Trophoblast cell (in vitro differentiated cells and primary cell): ENCODE measurements around the gene SIPA1L3.

Source experiments
- DNase-seq, 2 donors: peaks; one replicate each; pipeline ENCODE4 v3.0.0-alpha.2; 2016
- H2AFZ ChIP-seq: 2 replicates; pipeline ENCODE4 v1.6.1; 2013; ENCODE audit warnings: low read length, moderate library complexity, mild to moderate bottlenecking; ENCODE audit not compliant: insufficient read depth, poor library complexity
- H2AK5ac ChIP-seq: 2 replicates; pipeline ENCODE4 v1.6.1; 2013; ENCODE audit warnings: mild to moderate bottlenecking, low read length
- H2BK120ac ChIP-seq: 2 replicates; pipeline ENCODE4 v1.6.1; 2013; ENCODE audit warnings: low read length, mild to moderate bottlenecking, moderate library complexity; ENCODE audit not compliant: insufficient read depth, poor library complexity
- H2BK12ac ChIP-seq: 2 replicates; pipeline ENCODE4 v1.6.1; 2013; ENCODE audit warnings: mild to moderate bottlenecking, low read length, moderate library complexity
- H2BK5ac ChIP-seq: 2 replicates; pipeline ENCODE4 v1.6.1; 2013; ENCODE audit warnings: low read length, low read depth, moderate library complexity, mild to moderate bottlenecking; ENCODE audit not compliant: poor library complexity
- H3K14ac ChIP-seq: 2 replicates; pipeline ENCODE4 v1.6.1; 2013; ENCODE audit warnings: mild to moderate bottlenecking, low read length
- H3K18ac ChIP-seq: 2 replicates; pipeline ENCODE4 v1.6.1; 2013; ENCODE audit warnings: mild to moderate bottlenecking, low read length
- H3K23ac ChIP-seq: 2 replicates; pipeline ENCODE4 v1.6.1; 2013; ENCODE audit warnings: low read length
- H3K27ac ChIP-seq: 2 replicates; pipeline ENCODE4 v1.5.1; 2013; ENCODE audit warnings: low read depth, mild to moderate bottlenecking, inconsistent platforms, low read length, moderate library complexity
- H3K27me3 ChIP-seq: 2 replicates; pipeline ENCODE4 v1.6.1; 2013; ENCODE audit warnings: inconsistent platforms, mild to moderate bottlenecking, low read length, moderate library complexity; ENCODE audit not compliant: insufficient read depth
- H3K36me3 ChIP-seq, 2 experiments: 1 replicate in 1 of 2; 2 replicates in 1 of 2; pipeline ENCODE4 v1.6.1; 2013; ENCODE audit warnings: low read length in 2 of 2, mild to moderate bottlenecking in 2 of 2, moderate library complexity in 1 of 2; ENCODE audit not compliant: insufficient read depth in 2 of 2, control insufficient read depth in 1 of 2
- H3K4ac ChIP-seq: 2 replicates; pipeline ENCODE4 v1.6.1; 2013; ENCODE audit warnings: low read depth, mild to moderate bottlenecking, low read length, moderate library complexity
- H3K4me1 ChIP-seq, 2 experiments: 1 replicate in 1 of 2; 2 replicates in 1 of 2; pipeline ENCODE4 v1.6.1; 2013; ENCODE audit warnings: low read length in 2 of 2, mild to moderate bottlenecking in 2 of 2, moderate library complexity in 1 of 2; ENCODE audit not compliant: insufficient read depth in 2 of 2, control insufficient read depth in 1 of 2
- H3K4me2 ChIP-seq: 2 replicates; pipeline ENCODE4 v1.6.1; 2013; ENCODE audit warnings: inconsistent platforms, mild to moderate bottlenecking, low read length, moderate library complexity
- H3K4me3 ChIP-seq: 2 replicates; pipeline ENCODE4 v1.5.1; 2013; ENCODE audit warnings: mild to moderate bottlenecking, low read depth, low read length, inconsistent platforms
- H3K79me1 ChIP-seq: one replicate; pipeline ENCODE4 v1.6.1; 2013; ENCODE audit warnings: low read length
- H3K79me2 ChIP-seq: 2 replicates; pipeline ENCODE4 v1.6.1; 2013; ENCODE audit warnings: low read length, mild to moderate bottlenecking; ENCODE audit not compliant: control insufficient read depth, insufficient read depth, poor library complexity
- H3K9ac ChIP-seq: 2 replicates; pipeline ENCODE4 v1.6.1; 2013; ENCODE audit warnings: mild to moderate bottlenecking, low read length
- H3K9me3 ChIP-seq: 2 replicates; pipeline ENCODE4 v1.6.1; 2013; ENCODE audit warnings: low read depth, mild to moderate bottlenecking, control low read depth, inconsistent platforms, low read length; ENCODE audit not compliant: insufficient read depth
- H4K12ac ChIP-seq: 2 replicates; pipeline ENCODE4 v1.6.1; 2013; ENCODE audit warnings: low read depth, mild to moderate bottlenecking, low read length, moderate library complexity
- H4K8ac ChIP-seq: 2 replicates; pipeline ENCODE4 v1.6.1; 2013; ENCODE audit warnings: low read depth, mild to moderate bottlenecking, low read length, moderate library complexity
- H4K91ac ChIP-seq: one replicate; pipeline ENCODE4 v1.6.1; 2013; ENCODE audit warnings: low read depth, mild to moderate bottlenecking, low read length, moderate library complexity
- WGBS: extraction: QIAGEN DNeasy Blood & Tissue Kit; methylation state at CpG from one replicate; pipeline ENCODE4 v1.1.7; 2013; ENCODE audit warnings: missing lambda C conversion rate; ENCODE audit not compliant: insufficient read length, insufficient coverage; ENCODE audit errors: extremely low coverage; 5-methylcytosine and 5-hydroxymethylcytosine counted together

Gene SIPA1L3

DNA sequence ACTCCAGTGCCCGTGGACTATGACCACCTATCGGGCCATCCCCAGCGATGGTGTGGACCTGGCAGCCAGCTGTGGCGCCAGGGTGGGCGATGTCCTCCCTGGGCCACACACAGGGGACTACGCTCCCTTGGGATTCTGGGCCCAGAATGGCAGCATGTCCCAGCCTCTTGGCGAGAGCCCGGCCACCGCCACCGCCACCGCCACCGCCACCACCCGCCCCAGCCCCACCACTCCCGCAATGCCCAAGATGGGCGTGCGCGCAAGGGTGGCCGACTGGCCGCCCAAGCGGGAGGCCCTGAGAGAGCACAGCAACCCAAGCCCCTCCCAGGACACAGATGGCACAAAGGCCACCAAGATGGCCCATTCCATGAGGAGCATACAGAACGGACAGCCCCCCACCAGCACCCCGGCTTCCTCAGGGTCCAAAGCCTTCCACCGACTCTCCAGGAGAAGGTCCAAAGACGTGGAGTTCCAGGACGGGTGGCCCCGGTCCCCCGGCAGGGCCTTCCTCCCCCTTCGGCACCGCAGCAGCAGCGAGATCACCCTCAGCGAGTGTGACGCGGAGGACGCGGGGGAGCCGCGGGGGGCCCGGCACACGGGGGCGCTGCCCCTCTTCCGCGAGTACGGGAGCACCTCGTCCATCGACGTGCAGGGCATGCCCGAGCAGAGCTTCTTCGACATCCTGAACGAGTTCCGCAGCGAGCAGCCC is 174.7 kb downstream of the SIPA1L3 start:
- Histone ChIP-seq H3K79me1 (no peaks in the 10 kb centered on the region), H2AFZ (no peak overlapping the region), H2AK5ac (no peak overlapping the region), H2BK12ac (no peak overlapping the region), H3K14ac (no peak overlapping the region), H3K9me3 (no peaks in the 10 kb centered on the region), H4K91ac (no peak overlapping the region), H3K18ac (no peak overlapping the region), H3K4ac (no peak overlapping the region), H2BK5ac (no peak overlapping the region), H2BK120ac (no peak overlapping the region), H4K8ac (no peak overlapping the region), H3K36me3 (peaks cover 12 to 16% of the 10 kb centered on the region in 2 experiments), H3K4me3 (no peak overlapping the region), H3K4me1 (peaks cover 0 to 2% of the 10 kb centered on the region in 2 experiments), H3K9ac (no peak overlapping the region), H3K79me2 (no peaks in the 10 kb centered on the region), H4K12ac (no peak overlapping the region), H3K4me2 (no peak overlapping the region), H3K23ac (no peak overlapping the region), H3K27me3 (no peaks in the 10 kb centered on the region), H3K27ac (no peak overlapping the region)
- no CpG with 5 or more reads among the region's 51 CpGs for WGBS
- no peak for DNase-seq

DNA sequence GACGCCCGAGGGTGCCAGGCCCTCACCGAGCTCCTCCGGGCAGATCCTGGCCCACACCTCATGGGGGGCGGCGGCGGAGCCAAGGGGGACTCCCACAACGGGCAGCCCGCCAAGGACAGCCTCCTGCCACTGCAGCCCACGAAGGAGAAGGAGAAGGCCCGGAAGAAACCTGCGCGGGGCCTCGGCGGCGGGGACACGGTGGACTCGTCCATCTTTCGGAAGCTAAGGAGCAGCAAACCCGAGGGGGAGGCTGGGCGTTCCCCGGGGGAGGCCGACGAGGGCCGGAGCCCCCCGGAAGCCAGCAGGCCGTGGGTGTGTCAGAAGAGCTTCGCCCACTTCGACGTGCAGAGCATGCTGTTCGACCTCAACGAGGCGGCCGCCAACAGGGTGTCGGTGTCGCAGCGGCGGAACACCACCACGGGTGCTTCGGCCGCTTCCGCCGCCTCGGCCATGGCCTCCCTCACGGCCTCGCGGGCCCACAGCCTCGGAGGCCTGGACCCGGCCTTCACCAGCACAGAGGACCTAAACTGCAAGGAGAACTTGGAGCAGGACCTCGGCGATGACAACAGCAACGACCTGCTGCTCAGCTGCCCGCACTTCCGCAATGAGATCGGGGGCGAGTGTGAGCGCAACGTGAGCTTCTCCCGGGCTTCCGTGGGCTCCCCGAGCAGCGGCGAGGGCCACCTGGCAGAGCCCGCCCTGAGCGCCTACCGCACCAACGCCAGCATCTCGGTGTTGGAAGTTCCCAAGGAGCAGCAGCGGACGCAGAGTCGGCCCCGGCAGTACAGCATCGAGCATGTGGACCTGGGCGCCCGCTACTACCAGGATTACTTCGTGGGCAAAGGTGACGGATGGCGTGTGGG is 175.5 kb downstream of the SIPA1L3 start:
- H3K4me1 ChIP-seq = peaks cover 0 to 2% of the 10 kb centered on the region in 2 experiments
- no peak overlapping the region for H3K4ac ChIP-seq
- H3K4me2 ChIP-seq = no peak overlapping the region
- H2BK120ac ChIP-seq = no peak overlapping the region
- H3K79me2 ChIP-seq = no peaks in the 10 kb centered on the region
- no peak overlapping the region for H4K12ac ChIP-seq
- H4K8ac ChIP-seq = no peak overlapping the region
- H3K9ac ChIP-seq = no peak overlapping the region
- no peaks in the 10 kb centered on the region for H3K27me3 ChIP-seq
- no peaks in the 10 kb centered on the region for H3K9me3 ChIP-seq
- H2AFZ ChIP-seq = no peak overlapping the region
- H3K79me1 ChIP-seq = no peaks in the 10 kb centered on the region
- H3K4me3 ChIP-seq = no peak overlapping the region
- H3K36me3 ChIP-seq = peaks cover 12 to 16% of the 10 kb centered on the region in 2 experiments
- no peak overlapping the region for H3K14ac ChIP-seq
- DNase-seq = no peak
- no peak overlapping the region for H4K91ac ChIP-seq
- H3K27ac ChIP-seq = no peak overlapping the region
- WGBS = no CpG with 5 or more reads among the region's 78 CpGs
- H3K23ac ChIP-seq = no peak overlapping the region
- H2BK5ac ChIP-seq = no peak overlapping the region
- H2AK5ac ChIP-seq = no peak overlapping the region
- no peak overlapping the region for H3K18ac ChIP-seq
- H2BK12ac ChIP-seq = no peak overlapping the region

DNA sequence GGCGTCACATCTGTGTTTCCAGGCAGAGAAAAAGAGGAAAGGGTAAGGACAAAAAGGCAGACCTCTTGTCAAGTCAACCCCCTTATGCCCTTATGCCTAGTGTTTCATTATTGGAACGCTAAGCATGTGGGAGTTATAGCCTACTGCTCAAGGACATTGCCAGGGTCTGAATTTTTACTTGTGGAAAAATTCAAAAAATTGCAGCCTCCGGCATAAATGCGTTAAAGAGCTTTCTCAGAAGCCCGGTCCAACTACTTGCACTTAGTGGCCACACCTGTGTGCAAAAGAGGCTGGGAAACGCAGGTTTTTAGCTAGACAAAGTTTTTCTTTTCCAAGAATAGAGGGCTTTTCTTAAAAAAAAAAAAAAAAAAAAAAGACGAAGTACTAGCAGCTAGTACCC is 177.2 kb downstream of the SIPA1L3 start:
- Histone ChIP-seq H3K9ac (no peak overlapping the region), H4K12ac (no peak overlapping the region), H2AK5ac (no peak overlapping the region), H3K4ac (no peak overlapping the region), H3K27ac (no peak overlapping the region), H3K27me3 (no peaks in the 10 kb centered on the region), H4K91ac (no peak overlapping the region), H3K4me1 (peaks cover 0 to 2% of the 10 kb centered on the region in 2 experiments), H2BK5ac (no peak overlapping the region), H2BK120ac (no peak overlapping the region), H3K4me2 (no peak overlapping the region), H3K79me1 (no peaks in the 10 kb centered on the region), H3K23ac (no peak overlapping the region), H3K14ac (no peak overlapping the region), H3K9me3 (no peaks in the 10 kb centered on the region), H3K79me2 (no peaks in the 10 kb centered on the region), H4K8ac (no peak overlapping the region), H3K18ac (no peak overlapping the region), H3K36me3 (peaks cover 14 to 18% of the 10 kb centered on the region in 2 experiments), H2BK12ac (no peak overlapping the region), H3K4me3 (no peak overlapping the region), H2AFZ (no peak overlapping the region)
- no CpG with 5 or more reads among the region's 7 CpGs for WGBS
- peak; percentile 96 to 100 for DNase-seq

DNA sequence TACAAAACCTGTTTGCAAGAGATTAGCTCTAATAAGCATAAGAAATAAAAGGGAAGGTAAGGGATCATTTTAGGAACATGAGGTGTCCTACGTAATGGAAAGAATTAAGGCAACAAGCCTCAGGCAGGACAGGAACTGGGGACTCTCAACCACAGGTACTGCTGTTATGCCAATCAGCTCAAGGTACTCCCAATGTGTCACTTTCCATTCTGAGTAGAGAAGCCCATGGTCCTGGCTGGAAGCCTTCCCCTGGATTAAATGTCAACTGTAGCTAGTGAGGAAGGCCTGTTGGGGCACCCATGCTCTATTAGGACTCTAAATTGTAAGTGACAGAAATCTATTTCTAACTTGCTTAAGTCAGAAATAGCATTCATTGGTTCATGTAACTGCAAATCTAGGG is 182.4 kb downstream of the SIPA1L3 start:
- peaks cover 6 to 7% of the 10 kb centered on the region in 2 experiments for H3K36me3 ChIP-seq
- H3K4me1 ChIP-seq = no peaks in the 10 kb centered on the region
- no peak overlapping the region for H2AFZ ChIP-seq
- H3K18ac ChIP-seq = no peak overlapping the region
- no peak overlapping the region for H4K8ac ChIP-seq
- H4K12ac ChIP-seq = no peak overlapping the region
- H3K79me1 ChIP-seq = no peaks in the 10 kb centered on the region
- H3K4me2 ChIP-seq = no peak overlapping the region
- H3K14ac ChIP-seq = no peak overlapping the region
- H3K9ac ChIP-seq = no peak overlapping the region
- H2BK120ac ChIP-seq = no peak overlapping the region
- no peaks in the 10 kb centered on the region for H3K27me3 ChIP-seq
- H4K91ac ChIP-seq = no peak overlapping the region
- no peak overlapping the region for H3K23ac ChIP-seq
- H3K27ac ChIP-seq = no peak overlapping the region
- no peaks in the 10 kb centered on the region for H3K79me2 ChIP-seq
- H2BK12ac ChIP-seq = no peak overlapping the region
- no peaks in the 10 kb centered on the region for H3K9me3 ChIP-seq
- H2AK5ac ChIP-seq = no peak overlapping the region
- no peak for DNase-seq
- WGBS = no CpG with 5 or more reads among the region's 1 CpG
- no peak overlapping the region for H3K4me3 ChIP-seq
- H3K4ac ChIP-seq = no peak overlapping the region
- H2BK5ac ChIP-seq = no peak overlapping the region
